OCI-LY7 (cell line): ENCODE results near the gene NAA16. TPM values are rescaled to one million over a fixed set of nuclear protein-coding genes. Genes with fewer than 3 reads are reported as not detected.
A peak's percentile ranks its signal among the peaks of the same experiment; 100 is the strongest.

ENCODE experiments used
- BruUV-seq: library from RNA; stranded (reverse); fragments of 400-500 nt; replicated peaks from 2 replicates; lab custom pipeline; 2021; lab: Mats Ljungman, UMichigan
- CTCF ChIA-PET: fragments of 300-600 bp; sonication (Branson Sonifier 250); formaldehyde crosslinking; loops from one replicate; lab custom pipeline; 2022; ENCODE audit warnings: antibody characterized with exemption; ENCODE audit not compliant: unreplicated experiment; lab: Charles Lee
- POLR2A ChIA-PET: fragments of 300-600 bp; sonication (Branson Sonifier 250); formaldehyde crosslinking; loops from one replicate; lab custom pipeline; 2022; ENCODE audit warnings: antibody characterized with exemption; lab: Charles Lee
- DNase-seq: peaks from one replicate; pipeline ENCODE4 v3.0.0-alpha.2; 2015; ENCODE audit warnings: low spot score
- H2AFZ ChIP-seq: fragments of 200-600 bp; sonication (generic), shearing (Covaris generic); 2 replicates; pipeline ENCODE4 v1.6.1; 2014; ENCODE audit warnings: mild to moderate bottlenecking, antibody characterized with exemption, low read length, moderate library complexity
- H3K27ac ChIP-seq: fragments of 200-600 bp; sonication (generic); 2 replicates; pipeline ENCODE4 v1.5.1; 2014; ENCODE audit warnings: mixed run types, low read depth, mild to moderate bottlenecking, moderate library complexity, low read length, inconsistent platforms; ENCODE audit not compliant: poor library complexity, severe bottlenecking
- H3K36me3 ChIP-seq: fragments of 200-600 bp; sonication (generic); 2 replicates; pipeline ENCODE4 v1.6.1; 2014; ENCODE audit warnings: mild to moderate bottlenecking, antibody characterized with exemption, low read length, moderate library complexity, mixed read lengths; ENCODE audit not compliant: insufficient read depth
- H3K4me1 ChIP-seq: fragments of 200-600 bp; sonication (generic); 2 replicates; pipeline ENCODE4 v1.5.1; 2014; ENCODE audit warnings: mild to moderate bottlenecking, low read length; ENCODE audit not compliant: insufficient read depth, poor library complexity, severe bottlenecking
- H3K4me2 ChIP-seq: fragments of 200-600 bp; sonication (generic); 2 replicates; pipeline ENCODE4 v1.6.1; 2014; ENCODE audit warnings: mild to moderate bottlenecking, low read length
- H3K4me3 ChIP-seq: fragments of 200-600 bp; sonication (generic); 2 replicates; pipeline ENCODE4 v1.5.1; 2014; ENCODE audit warnings: mild to moderate bottlenecking, low read depth, low read length; ENCODE audit not compliant: poor library complexity, severe bottlenecking
- H3K79me2 ChIP-seq: fragments of 200-600 bp; sonication (generic); 2 replicates; pipeline ENCODE4 v1.6.1; 2016; ENCODE audit warnings: low read depth, mild to moderate bottlenecking, low read length, moderate library complexity, mixed read lengths; ENCODE audit not compliant: insufficient read depth
- H3K9me2 ChIP-seq: fragments of 200-600 bp; sonication (generic); 2 replicates; pipeline ENCODE4 v1.6.1; 2016; ENCODE audit warnings: mild to moderate bottlenecking, low read length, mixed read lengths; ENCODE audit not compliant: insufficient read depth
- H3K9me3 ChIP-seq: fragments of 200-600 bp; sonication (generic); 2 replicates; pipeline ENCODE4 v1.6.1; 2014; ENCODE audit warnings: mild to moderate bottlenecking, mixed run types, low read length, mixed read lengths
- H4K20me1 ChIP-seq: fragments of 200-600 bp; sonication (generic); 2 replicates; pipeline ENCODE4 v1.6.1; 2014; ENCODE audit warnings: mild to moderate bottlenecking, antibody characterized with exemption, low read length, moderate library complexity, mixed read lengths; ENCODE audit not compliant: insufficient read depth
- CTCF ChIP-seq: fragments of 200-600 bp; sonication (generic); conservative IDR thresholded peaks from 2 replicates; pipeline ENCODE4 v1.5.1; 2014; ENCODE audit warnings: mild to moderate bottlenecking, antibody characterized with exemption, low read length, moderate library complexity, mixed read lengths
- EZH2phosphoT487 ChIP-seq: fragments of 200-600 bp; sonication (generic); IDR thresholded peaks from 2 replicates; pipeline ENCODE4 v1.6.1; 2018; ENCODE audit warnings: low read depth, borderline replicate concordance, mild to moderate bottlenecking, mixed run types, antibody characterized with exemption, low read length, moderate library complexity, mixed read lengths
- intact Hi-C: fragments of 100-400 bp; cut with micrococcal nuclease; formaldehyde crosslinking; loops from one replicate; pipeline ENCODE4 v1.10.0; 2022; ENCODE audit not compliant: unreplicated experiment
- total RNA-seq, 2 experiments: library from RNA; depleted of rRNA in 1 of 2; stranded (reverse); fragments of >200 nt in 1 of 2; shearing (Covaris generic) in 1 of 2; gene quantifications; 2 replicates each; pipeline ENCODE4 v1.2.3, GENCODE V29; 2014 to 2022

Gene NAA16
- total RNA-seq, 2 experiments from 2014 or later, result 22.4 to 45.9 TPM

DNA sequence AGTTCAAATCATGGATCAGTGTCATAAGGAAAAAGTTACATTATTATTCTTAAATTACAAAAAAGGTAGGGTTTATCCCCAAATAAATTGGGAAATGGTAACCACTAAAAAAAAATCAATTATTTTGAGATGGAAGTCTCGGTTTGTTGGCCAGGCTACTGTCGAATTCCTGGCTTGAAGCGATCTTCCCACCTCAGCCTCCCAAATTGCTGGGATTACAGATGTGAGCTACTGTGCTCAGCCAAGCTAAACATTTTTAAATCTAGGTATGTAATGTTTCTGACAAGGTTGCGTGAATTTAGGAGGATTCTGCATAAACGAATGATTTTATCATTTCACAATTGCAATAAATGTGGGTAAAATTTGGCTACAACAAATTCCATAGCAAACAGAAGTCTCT is 2.0 kb downstream of the NAA16 start:
- H3K4me3 ChIP-seq, result peak overlapping the region; percentile 79
- intact Hi-C loops, result loop anchor here (1.0 to 10.0 kb wide), 4 partner anchors 146 to 338 kb away; partner anchors contain the start of genes KBTBD6 and WBP4

DNA sequence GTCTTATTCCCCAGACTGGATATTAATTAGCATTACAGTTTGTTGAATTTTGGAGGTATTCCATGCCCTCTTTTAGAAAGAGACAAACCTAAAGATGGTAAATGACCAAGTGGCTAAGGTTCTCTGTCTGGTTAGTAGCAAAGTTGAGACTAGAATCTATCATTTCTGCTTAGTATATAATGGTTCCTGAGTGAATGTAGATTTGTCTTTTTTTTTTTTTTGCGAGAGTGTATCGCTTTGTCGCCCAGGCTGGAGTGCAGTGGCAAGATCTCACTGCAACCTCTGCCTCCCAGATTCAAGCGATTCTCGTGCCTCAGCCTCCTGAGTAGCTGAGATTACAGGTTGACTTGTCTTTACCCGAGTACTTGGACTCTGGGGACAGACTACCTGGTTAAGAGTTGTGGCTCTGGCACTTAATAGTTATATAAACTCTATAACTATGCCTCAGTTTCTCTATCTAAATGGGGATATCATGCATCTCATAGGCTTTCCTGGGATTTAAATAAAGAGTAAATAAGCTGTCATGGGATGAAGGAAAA is 2.7 kb downstream of the NAA16 start:
- Histone ChIP-seq H3K9me3 (no peaks in the 10 kb centered on the region), H3K4me2 (peak overlapping the region; percentile 89), H3K4me3 (peak overlapping the region; percentile 79), H3K79me2 (peaks cover 75% of the 10 kb centered on the region), H3K9me2 (no peaks in the 10 kb centered on the region), H4K20me1 (peaks cover 44% of the 10 kb centered on the region), H3K4me1 (peaks cover 49% of the 10 kb centered on the region), H2AFZ (no peak overlapping the region), H3K27ac (peak overlapping the region; percentile 74), H3K36me3 (peaks cover 24% of the 10 kb centered on the region)
- no peak for DNase-seq
- BruUV-seq, result no TSS peak
- CTCF ChIA-PET, result no interaction called here
- intact Hi-C loops, result loop anchor here (1.0 to 10.0 kb wide), 4 partner anchors 146 to 339 kb away; partner anchors contain the start of genes KBTBD6 and WBP4
- TF ChIP-seq CTCF (no peak), EZH2phosphoT487 (no peak)
- POLR2A ChIA-PET, result interaction anchor here (0.6 to 1.5 kb wide), 4 partner anchors 8 to 959 kb away, joined by 3 to 6 read pairs (median 3); no protein-coding TSS in a partner anchor

More for the DNA sequence above, 2.0 kb downstream of the NAA16 start:
- no TSS peak for BruUV-seq
- Histone ChIP-seq H3K36me3 (peaks cover 18% of the 10 kb centered on the region), H3K4me2 (peak overlapping the region; percentile 89), H2AFZ (no peak overlapping the region), H3K4me1 (peaks cover 49% of the 10 kb centered on the region), H3K9me3 (no peaks in the 10 kb centered on the region), H4K20me1 (peaks cover 44% of the 10 kb centered on the region), H3K27ac (peak overlapping the region; percentile 74), H3K79me2 (peaks cover 69% of the 10 kb centered on the region), H3K9me2 (no peaks in the 10 kb centered on the region)
- TF ChIP-seq EZH2phosphoT487, result no peak
- TF ChIP-seq CTCF, result no peak
- CTCF ChIA-PET, result no interaction called here
- no peak for DNase-seq
- POLR2A ChIA-PET, result interaction anchor here (0.6 to 1.5 kb wide), 4 partner anchors 8 to 55 kb away, joined by 3 to 6 read pairs (median 3); no protein-coding TSS in a partner anchor
